Measurements from ENCODE around the gene ITIH4.

Gene ITIH4

GRCh38 chr3:52763466-52763865 lies 67.0 kb downstream of the ITIH4 start:
- ATAC-seq (replicated peaks) (no peak), DNase-seq (no peak)
- H3K27ac Mint-ChIP-seq = no peak overlapping the region
- H3K4me3 Mint-ChIP-seq = no peak overlapping the region
- peaks cover 68% of the 10 kb centered on the region for H3K36me3 Mint-ChIP-seq (ENCODE audit: insufficient read depth)
- no peaks in the 10 kb centered on the region for H3K27me3 Mint-ChIP-seq
- no peaks in the 10 kb centered on the region for H3K9me3 Mint-ChIP-seq
- no peaks in the 10 kb centered on the region for H3K4me1 Mint-ChIP-seq (ENCODE audit: low read depth in 2 of 2)
